ENCODE measurements around the gene CYS1.
"Not testable (repeated sequence)": the region's sequence is repeated elsewhere in the genome, so short reads cannot be mapped to it uniquely, and the experiment has no call there.

The CYS1 gene

DNA sequence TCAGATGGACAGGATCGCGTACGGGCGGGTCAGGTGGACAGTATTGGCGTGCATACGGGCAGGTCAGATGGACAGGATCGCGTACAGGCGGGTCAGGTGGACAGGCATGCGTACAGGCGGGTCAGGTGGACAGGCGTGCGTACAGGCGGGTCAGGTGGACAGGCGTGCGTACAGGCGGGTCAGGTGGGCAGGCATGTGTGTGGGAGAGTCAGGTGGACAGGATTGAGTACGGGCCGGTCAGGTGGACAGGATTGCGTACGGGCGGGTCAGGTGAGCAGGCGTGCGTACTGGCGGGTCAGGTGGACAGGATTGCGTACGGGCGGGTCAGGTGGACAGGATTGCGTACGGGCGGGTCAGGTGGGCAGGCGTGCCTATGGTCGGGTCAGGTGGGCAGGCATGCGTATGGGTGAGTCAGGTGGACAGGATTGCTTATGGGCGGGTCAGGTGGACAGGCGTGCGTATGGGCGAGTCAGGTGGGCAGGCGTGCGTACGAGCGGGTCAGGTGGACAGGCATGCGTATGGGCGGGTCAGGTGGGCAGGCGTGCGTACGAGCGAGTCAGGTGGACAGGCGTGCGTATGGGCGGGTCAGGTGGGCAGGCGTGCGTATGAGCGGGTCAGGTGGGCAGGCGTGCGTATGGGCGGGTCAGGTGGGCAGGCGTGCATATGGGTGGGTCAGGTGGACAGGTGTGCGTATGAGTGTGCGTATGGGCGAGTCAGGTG is 68.4 kb downstream of the CYS1 start:
- DNase-seq = not testable (repeated sequence)

DNA sequence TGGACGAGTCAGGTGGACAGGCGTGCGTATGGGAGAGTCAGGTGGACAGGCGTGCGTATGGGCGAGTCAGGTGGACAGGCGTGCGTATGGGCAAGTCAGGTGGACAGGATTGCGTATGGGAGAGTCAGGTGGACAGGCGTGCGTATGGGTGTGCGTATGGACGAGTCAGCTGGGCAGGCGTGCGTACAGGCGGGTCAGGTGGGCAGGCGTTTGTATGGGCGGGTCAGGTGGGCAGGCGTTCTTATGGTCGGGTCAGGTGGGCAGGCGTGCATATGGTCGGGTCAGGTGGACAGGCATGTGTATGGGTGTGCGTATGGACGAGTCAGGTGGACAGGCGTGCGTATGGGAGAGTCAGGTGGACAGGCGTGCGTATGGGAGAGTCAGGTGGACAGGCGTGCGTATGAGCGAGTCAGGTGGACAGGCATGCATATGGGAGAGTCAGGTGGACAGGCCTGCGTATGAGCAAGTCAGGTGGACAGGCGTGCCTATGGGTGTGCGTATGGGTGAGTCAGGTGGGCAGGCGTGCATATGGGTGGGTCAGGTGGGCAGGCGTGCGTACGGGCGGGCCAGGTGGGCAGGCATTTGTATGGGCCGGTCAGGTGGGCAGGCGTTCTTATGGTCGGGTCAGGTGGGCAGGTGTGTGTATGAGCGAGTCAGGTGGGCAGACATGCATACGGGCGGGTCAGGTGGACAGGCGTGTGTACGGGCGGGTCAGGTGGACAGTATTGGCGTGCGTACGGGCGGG is 69.2 kb downstream of the CYS1 start:
- DNase-seq = not testable (repeated sequence)

DNA sequence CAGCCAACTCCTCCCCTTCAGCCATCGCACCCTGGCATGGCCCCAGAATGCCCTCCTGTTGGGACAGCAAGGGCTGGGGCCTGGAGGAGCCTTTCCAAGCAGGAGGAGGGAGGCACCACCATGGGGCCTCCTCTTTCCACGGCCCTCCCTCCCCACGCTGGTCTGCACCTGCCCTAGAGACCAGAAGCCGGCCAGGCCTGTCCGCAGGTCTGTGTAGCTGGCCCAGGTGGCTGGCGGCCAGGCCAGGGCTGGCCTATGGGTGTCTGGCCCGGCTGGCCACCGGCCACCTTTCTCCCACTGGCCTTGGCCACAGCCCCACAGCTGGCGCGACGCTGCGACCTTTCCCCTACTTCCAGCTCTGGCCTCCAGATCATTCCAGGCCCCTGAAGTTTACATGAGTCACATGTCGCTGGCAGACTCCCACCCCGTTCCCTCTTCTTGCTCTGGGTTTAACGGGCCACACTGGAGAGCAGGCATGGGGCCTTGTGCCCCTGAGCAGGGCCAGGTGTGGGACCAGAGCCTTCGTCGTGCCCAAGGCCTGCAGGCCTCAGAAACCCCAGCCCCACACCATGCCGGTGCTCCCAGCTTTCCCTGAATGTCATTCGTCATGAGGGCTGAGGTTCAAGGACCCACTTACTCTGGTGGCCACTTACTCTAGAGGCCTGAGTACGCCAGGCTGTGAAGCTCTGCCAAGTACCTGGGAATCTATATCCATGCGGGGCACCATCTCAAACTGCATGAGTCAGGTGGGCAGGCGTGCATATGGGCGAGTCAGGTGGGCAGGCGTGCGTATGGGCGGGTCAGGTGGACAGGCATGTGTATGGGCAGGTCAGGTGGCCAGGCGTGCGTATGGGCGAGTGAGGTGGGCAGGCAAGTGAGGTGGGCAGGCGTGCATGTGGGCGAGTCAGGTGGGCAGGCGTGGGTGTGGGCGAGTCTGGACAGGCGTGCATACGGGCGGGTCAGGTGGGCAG is 70.1 kb downstream of the CYS1 start:
- DNase-seq = no peak

DNA sequence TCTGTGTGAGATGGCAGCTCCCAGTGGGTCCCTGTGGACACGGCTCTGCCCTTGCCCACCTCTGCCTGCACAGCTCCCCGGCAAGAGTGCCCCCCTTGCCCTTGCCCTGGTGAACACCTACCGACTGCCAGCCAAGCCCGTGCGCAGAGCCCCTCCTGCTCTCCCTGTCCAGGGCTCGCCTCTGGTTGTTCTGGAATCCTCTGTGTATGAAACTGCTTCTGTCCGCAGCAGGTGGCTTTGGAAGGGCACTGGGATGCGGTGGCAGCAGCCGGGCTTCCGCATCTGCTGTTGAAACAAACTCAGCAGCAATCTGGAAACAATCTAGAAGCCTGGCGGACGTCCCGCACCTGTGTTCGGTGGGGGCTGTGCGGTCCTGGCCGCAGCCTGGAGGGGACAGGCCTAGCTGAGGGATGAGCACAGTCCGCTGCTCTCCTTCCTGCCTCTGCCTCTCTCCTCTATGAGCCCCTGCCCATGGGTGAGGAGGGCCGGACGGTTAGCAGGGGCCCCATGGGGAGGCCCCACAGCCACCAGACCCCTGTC is 70.9 kb downstream of the CYS1 start:
- DNase-seq = no peak

DNA sequence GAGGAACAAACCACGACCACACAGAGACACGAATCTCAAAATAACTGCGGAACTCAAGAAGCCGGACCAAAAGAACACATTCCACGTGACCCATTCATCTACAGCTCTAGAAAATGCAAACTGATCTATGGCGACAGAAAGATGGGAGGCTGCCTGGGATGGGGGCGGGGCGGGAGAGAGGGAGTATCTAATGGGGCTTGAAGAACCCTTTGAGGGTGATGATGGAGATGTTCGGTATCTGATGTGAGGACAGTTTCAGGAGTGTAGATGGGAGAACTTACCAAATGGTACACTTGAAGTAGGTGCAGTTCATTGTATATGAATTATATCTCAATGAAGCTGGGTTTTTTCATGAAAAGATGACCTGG is 71.4 kb downstream of the CYS1 start:
- no peak for DNase-seq

DNA sequence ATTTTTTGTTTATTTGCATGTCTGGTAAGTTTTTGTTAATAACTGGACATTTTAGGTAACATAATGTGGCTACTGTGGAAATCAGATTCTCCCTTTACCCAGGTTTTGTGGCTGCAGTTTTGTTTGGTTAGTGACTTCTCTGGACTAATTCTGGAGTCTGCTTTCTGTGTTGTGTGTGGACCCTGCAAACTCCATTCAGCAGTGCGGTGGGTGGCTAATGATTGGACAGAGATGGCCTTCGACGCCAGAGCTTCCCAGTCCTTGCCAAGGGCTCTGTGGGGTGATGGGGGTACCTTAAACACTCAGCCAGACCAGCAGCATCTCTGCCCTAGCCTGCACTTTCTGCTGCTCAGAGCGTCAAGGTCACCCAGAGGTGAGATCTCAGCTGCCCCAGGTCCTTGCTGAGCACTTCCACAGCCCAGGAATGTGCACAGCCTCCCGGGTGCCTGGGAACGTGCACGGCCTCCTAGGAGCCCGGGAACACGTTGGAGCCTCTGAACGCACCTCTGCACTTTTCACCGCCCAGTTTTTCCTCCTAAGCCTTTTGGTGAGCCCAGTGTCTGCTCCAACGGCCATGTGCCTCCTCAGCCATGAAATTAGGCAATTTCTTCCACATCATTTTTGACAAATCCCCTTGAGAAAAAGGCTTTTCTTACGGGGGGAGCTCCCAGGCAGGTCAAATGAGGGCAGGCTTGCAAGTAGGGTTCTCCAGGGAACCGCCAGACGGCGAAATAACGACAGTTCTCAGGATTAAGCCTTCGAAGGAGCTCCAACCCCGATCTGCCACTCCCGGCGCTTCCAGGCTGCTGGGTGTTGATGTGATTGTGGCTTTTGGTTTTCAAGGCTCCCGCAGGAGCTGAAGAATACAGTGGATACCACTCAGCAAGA is 72.0 kb downstream of the CYS1 start:
- no peak for DNase-seq

DNA sequence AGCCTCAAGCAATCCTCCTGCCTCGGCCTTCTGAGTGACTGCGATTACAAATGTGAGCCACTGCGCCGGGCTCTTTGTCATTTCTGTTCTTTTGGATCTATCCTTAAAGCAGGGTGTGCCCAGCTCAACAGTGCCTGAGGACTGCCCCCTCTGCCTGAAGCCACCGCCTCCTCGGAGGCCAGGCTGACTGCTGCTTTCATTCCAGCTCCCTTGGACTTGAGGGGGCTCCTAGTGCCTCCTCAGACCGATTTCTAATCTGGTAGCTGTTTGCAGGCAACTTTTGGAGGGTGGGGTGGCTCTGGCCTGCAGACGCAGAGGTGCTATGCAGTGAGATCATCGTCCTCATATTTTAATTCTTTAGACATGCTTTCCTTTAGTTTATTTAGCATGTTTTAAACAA is 72.8 kb downstream of the CYS1 start:
- DNase-seq = no peak

All from OCI-M1 (cell line).